Breast epithelium (tissue), 4 donors: ENCODE measurements around the gene COPZ2. TPM values are rescaled to one million over a fixed set of nuclear protein-coding genes. Genes with fewer than 3 reads are reported as not detected.
"Not testable (repeated sequence)": the region's sequence is repeated elsewhere in the genome, so short reads cannot be mapped to it uniquely, and the experiment has no call there.

Experiments used
- DNase-seq, 2 donors: peaks; one replicate each; pipeline ENCODE4 v3.0.0-alpha.2; 2019; ENCODE audit warnings: low spot score in 2 of 2
- H3K27ac ChIP-seq, 2 donors: fragments of 200-600 bp; sonication (generic) in 1 of 2; one replicate each; pipeline ENCODE4 v1.5.1; 2016 to 2019; ENCODE audit warnings: mild to moderate bottlenecking in 1 of 2
- H3K27me3 ChIP-seq, 2 donors: fragments of 200-600 bp; sonication (generic) in 1 of 2; one replicate each; pipeline versions ENCODE4 v1.5.1 to v1.6.0; 2017 to 2019; ENCODE audit warnings: control low read depth in 1 of 2, mild to moderate bottlenecking in 1 of 2
- H3K36me3 ChIP-seq: fragments of 200-600 bp; one replicate; pipeline ENCODE4 v1.5.1; 2019
- H3K4me1 ChIP-seq, 2 donors: fragments of 200-600 bp; sonication (generic); one replicate each; pipeline ENCODE4 v1.5.1; 2016 to 2019; ENCODE audit warnings: control low read depth in 1 of 2
- H3K4me3 ChIP-seq, 3 donors: fragments of 200-600 bp; sonication (generic); 1 replicate in 2 of 3; 2 replicates in 1 of 3; pipeline ENCODE4 v1.5.1; 2016 to 2019; ENCODE audit warnings: mild to moderate bottlenecking in 3 of 3, moderate library complexity in 2 of 3
- H3K9me3 ChIP-seq, 2 donors: fragments of 200-600 bp; sonication (generic) in 1 of 2; one replicate each; pipeline ENCODE4 v1.5.1; 2016 to 2019; ENCODE audit warnings: control low read depth in 1 of 2
- POLR2A ChIP-seq: fragments of 450-650 bp; IDR thresholded peaks from one replicate; pipeline ENCODE4 v1.6.1; 2016; ENCODE audit warnings: antibody characterized with exemption, mild to moderate bottlenecking, moderate library complexity
- POLR2AphosphoS5 ChIP-seq, 3 donors: sonication (generic); formaldehyde crosslinking; IDR thresholded peaks; one replicate each; pipeline ENCODE4 v1.6.1; 2017; ENCODE audit warnings: antibody characterized with exemption in 3 of 3
- intact Hi-C: fragments of 100-400 bp; cut with DNase I; formaldehyde crosslinking; loops from one replicate; pipeline ENCODE4 v1.15.1; 2023; ENCODE audit warnings: low total_unique reads
- total RNA-seq, 3 donors: library from RNA; depleted of rRNA; stranded (reverse); fragments of >200 nt; gene quantifications; one replicate each; pipeline ENCODE4 v1.1.0, GENCODE V29; 2016
- TF ChIP-seq, protein P1 (sequence below), 3 donors: fragments of 450-650 bp; IDR thresholded peaks; one replicate each; pipeline ENCODE4 v1.5.1; 2016 to 2017; ENCODE audit warnings: antibody characterized with exemption in 3 of 3, mild to moderate bottlenecking in 3 of 3, moderate library complexity in 3 of 3

The COPZ2 gene
- total RNA-seq, 3 donors from 2014 or later, result 16.4 to 97.9 (median 23.3) TPM

DNA sequence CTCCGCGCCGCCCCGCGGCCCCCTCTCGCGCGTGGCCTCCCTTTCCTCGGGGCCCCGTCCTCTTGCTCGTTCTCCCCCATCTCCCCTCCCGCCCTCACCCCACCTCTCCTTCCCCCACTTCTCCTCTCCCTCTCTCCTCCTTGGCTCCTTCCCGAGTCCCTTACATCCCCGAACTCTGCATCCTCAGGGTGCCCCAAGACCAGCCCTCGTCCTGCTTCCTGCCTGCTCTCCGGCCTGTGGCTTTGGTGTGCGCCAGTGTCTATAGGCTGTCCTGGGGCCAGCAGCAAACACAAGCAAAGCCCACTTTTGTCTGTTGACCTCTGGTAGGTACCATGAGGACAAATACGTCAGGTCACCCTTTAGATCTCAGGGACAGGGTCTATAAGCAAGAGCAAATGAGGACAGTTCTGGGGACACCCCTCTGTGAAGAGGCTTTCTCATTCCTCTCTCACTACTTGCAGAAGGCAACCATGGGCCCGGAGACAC, 284 bp upstream of the COPZ2 start:
- Histone ChIP-seq H3K27ac (peak overlapping the region in 1 of 2 donors; percentile 88), H3K27me3 (no peaks in the 10 kb centered on the region), H3K4me3 (peak overlapping the region; percentile 61 to 91 (median 63)), H3K4me1 (no peaks in the 10 kb centered on the region), H3K36me3 (no peaks in the 10 kb centered on the region), H3K9me3 (no peaks in the 10 kb centered on the region)
- TF ChIP-seq POLR2AphosphoS5 (IDR thresholded peaks at IDR 0.05) (no peak), POLR2A (no peak)
- TF ChIP-seq, protein P1, sequence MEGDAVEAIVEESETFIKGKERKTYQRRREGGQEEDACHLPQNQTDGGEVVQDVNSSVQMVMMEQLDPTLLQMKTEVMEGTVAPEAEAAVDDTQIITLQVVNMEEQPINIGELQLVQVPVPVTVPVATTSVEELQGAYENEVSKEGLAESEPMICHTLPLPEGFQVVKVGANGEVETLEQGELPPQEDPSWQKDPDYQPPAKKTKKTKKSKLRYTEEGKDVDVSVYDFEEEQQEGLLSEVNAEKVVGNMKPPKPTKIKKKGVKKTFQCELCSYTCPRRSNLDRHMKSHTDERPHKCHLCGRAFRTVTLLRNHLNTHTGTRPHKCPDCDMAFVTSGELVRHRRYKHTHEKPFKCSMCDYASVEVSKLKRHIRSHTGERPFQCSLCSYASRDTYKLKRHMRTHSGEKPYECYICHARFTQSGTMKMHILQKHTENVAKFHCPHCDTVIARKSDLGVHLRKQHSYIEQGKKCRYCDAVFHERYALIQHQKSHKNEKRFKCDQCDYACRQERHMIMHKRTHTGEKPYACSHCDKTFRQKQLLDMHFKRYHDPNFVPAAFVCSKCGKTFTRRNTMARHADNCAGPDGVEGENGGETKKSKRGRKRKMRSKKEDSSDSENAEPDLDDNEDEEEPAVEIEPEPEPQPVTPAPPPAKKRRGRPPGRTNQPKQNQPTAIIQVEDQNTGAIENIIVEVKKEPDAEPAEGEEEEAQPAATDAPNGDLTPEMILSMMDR (IDR thresholded peaks at IDR 0.05), result no peak
- intact Hi-C loops, result no loop called here
- DNase-seq, result no peak

DNA sequence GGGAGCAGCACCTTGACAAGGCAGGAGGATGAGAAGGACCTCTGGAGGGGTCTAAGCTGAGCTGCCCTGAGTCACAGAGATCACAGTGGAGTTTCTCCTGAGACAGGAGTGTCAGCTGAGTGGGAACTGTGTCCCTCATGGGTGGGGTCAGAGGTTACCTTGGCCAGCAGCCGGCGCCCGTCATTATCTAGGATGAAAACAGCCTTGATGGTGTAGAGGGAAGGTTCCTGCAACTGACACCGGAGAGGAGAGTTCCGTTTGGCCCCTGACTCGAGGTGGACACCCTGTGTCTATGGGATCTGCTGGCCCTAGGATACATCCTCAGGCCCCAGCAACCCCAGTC, 933 bp downstream of the COPZ2 start:
- H3K9me3 ChIP-seq, result no peaks in the 10 kb centered on the region
- H3K4me3 ChIP-seq, result peak overlapping the region; percentile 61 to 91 (median 63)
- peak overlapping the region in 1 of 2 donors; percentile 88 for H3K27ac ChIP-seq
- H3K4me1 ChIP-seq, result no peaks in the 10 kb centered on the region
- no peaks in the 10 kb centered on the region for H3K27me3 ChIP-seq
- TF ChIP-seq POLR2AphosphoS5 (IDR thresholded peaks at IDR 0.05) (no peak), POLR2A (no peak)
- TF ChIP-seq, protein P1 (IDR thresholded peaks at IDR 0.05), result no peak
- DNase-seq, result no peak
- no peaks in the 10 kb centered on the region for H3K36me3 ChIP-seq
- intact Hi-C loops, result no loop called here

DNA sequence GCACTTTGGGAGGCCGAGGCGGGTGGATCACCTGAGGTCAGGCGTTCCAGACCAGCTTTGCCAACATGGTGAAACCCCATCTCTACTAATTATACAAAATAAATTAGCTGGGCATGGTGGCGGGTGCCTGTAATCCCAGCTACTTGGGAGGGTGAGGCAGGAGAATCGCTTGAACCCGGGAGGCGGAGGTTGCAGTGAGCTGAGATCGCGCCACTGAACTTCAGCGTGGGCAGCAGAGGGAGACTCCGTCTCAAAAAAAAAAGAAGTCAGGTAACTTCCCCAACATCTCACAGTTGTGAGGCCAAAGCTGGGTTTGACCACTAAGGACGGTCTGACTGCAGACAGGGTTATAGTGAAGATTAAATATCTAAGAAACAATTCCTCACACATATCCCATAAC, 2.9 kb downstream of the COPZ2 start:
- H3K27ac ChIP-seq, H3K36me3 ChIP-seq, H3K27me3 ChIP-seq, intact Hi-C loops, H3K4me3 ChIP-seq, H3K9me3 ChIP-seq, DNase-seq, H3K4me1 ChIP-seq: not testable (repeated sequence)

DNA sequence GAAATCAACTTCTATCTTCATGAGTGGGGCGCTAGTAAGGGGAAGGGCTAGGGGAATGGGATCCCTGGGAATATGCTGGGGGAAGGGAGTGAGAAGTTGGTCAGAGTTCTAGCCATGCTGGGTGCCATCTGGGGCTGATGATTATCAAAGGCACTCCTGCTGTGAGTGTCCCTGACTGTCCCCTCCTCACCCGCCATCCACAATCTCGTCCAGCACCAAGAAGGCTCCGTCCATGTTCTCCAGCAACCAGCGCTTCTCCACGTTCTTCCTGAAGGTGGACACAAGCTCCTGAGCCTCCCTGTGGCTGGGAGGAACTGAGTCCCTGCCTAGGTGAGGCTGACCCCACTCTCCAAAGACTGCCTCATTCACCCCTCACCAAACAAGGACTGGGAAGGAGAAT, 5.6 kb downstream of the COPZ2 start:
- H3K36me3 ChIP-seq, result no peaks in the 10 kb centered on the region
- no peaks in the 10 kb centered on the region for H3K9me3 ChIP-seq
- H3K4me1 ChIP-seq, result peaks cover 0 to 1% of the 10 kb centered on the region in 2 donors
- no peak overlapping the region for H3K27ac ChIP-seq
- no peak overlapping the region for H3K4me3 ChIP-seq
- no peak for DNase-seq
- no peak for TF ChIP-seq POLR2AphosphoS5 (IDR thresholded peaks at IDR 0.05)
- TF ChIP-seq, protein P1 (IDR thresholded peaks at IDR 0.05), result no peak
- H3K27me3 ChIP-seq, result no peaks in the 10 kb centered on the region
- intact Hi-C loops, result no loop called here

DNA sequence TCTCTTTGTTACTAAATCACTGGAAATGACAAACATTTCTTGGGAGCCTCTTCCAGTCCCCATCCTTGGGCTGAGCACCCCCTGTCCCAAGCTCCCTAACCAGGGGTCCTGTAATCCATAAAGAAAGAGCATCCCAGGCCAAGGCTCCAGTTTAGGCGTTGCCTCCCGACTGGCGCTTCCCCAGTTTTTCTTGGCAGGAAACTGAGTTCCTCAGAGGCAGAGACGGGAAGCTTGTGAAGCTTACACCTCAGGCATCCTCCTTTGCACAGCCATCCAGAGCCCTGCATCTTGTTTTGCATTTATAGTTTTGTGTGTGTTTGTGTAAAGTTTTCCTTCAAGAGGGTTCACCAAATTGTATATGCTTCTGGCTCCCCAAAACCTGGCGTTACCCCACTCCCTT, 7.1 kb downstream of the COPZ2 start:
- DNase-seq, result no peak
- H3K27ac ChIP-seq, result no peak overlapping the region

More for the DNA sequence above, 7.1 kb downstream of the COPZ2 start:
- intact Hi-C loops, result no loop called here
- Histone ChIP-seq H3K4me1 (peaks cover 14 to 15% of the 10 kb centered on the region in 2 donors), H3K9me3 (no peaks in the 10 kb centered on the region), H3K27me3 (no peaks in the 10 kb centered on the region), H3K36me3 (no peaks in the 10 kb centered on the region), H3K4me3 (no peak overlapping the region)
- TF ChIP-seq POLR2AphosphoS5 (IDR thresholded peaks at IDR 0.05) (no peak), POLR2A (no peak)
- TF ChIP-seq, protein P1 (IDR thresholded peaks at IDR 0.05), result no peak
